GM19324 (cell line): ENCODE measurements around the gene SEMA6C.
"Not testable (repeated sequence)": the region's sequence is repeated elsewhere in the genome, so short reads cannot be mapped to it uniquely, and the experiment has no call there.

Experiments used
- ATAC-seq: cut with Tn5 transposase; IDR thresholded peaks from one replicate; pipeline ENCODE4 v1.9.1; 2021; ENCODE audit warnings: mild to moderate bottlenecking, moderate library complexity; ENCODE audit not compliant: unreplicated experiment, low FRiP score

Gene SEMA6C

GRCh38 chr1:151131701-151132334 is 14.6 kb downstream of the SEMA6C start:
- ATAC-seq: no peak

GRCh38 chr1:151130987-151131586 is 15.3 kb downstream of the SEMA6C start:
- no peak for ATAC-seq

- no peak for ATAC-seq
These were observed 17.6 kb downstream of the SEMA6C start for GRCh38 chr1:151128800-151129199.

- ATAC-seq: no peak
These were observed 21.5 kb downstream of the SEMA6C start for GRCh38 chr1:151124763-151125403.

- no peak for ATAC-seq
These were observed 32.6 kb downstream of the SEMA6C start for GRCh38 chr1:151113877-151114276.

- ATAC-seq: no peak
These were observed 38.1 kb downstream of the SEMA6C start for GRCh38 chr1:151108331-151108730.

GRCh38 chr1:151106894-151107293 is 39.5 kb downstream of the SEMA6C start:
- no peak for ATAC-seq

GRCh38 chr1:151104630-151105029 is 41.8 kb downstream of the SEMA6C start:
- no peak for ATAC-seq

- no peak for ATAC-seq
These were observed 48.3 kb downstream of the SEMA6C start for GRCh38 chr1:151098126-151098525.

- not testable (repeated sequence) for ATAC-seq
These were observed 49.0 kb downstream of the SEMA6C start for GRCh38 chr1:151097426-151097825.

- ATAC-seq: no peak
These were observed 60.4 kb downstream of the SEMA6C start for GRCh38 chr1:151085953-151086559.
